NK-92 treated with Interleukin-12 subunit alpha and Interleukin-12 subunit beta, amount 100 ng/mL, for 24 hours (cell line): ENCODE data around the gene ARHGAP40.

ENCODE experiments used
- DNase-seq: peaks from one replicate; lab custom pipeline; 2025; lab: John Stamatoyannopoulos, UW

Gene ARHGAP40

DNA sequence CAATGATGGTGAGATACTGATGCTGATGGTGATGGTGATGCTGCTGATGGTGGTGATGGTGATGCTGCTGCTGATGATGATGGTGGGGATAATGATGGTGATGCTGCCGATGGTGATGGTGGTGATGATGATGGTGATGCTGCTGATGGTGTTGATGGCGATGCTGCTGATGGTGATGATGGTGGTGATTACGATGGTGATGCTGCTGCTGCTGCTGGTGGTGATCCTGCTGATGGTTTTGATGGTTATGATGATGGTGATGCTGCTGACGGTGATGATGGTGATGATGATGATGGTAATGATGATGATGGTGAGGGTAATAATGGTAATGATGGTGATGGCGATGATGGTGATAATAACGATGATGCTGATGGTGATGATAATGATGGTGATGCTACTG is 50.0 kb downstream of the ARHGAP40 start:
- DNase-seq = no peak

DNA sequence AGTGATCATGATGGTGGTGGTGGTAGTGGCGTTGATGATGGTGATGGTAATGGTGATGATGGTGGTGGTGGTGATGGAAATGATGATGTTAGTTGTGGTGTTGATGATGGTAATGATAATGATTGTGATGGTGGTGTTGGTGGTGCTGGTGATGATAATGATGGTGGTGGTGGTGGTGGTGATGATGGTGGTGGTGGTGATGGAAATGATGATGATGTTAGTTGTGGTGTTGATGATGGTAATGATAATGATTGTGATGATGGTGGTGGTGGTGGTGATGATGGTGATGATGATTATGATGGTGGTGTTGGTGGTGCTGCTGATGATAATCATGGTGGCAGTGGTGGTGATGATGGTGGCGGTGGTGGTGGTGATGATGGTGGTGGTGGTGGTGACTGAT is 51.4 kb downstream of the ARHGAP40 start:
- no peak for DNase-seq

GRCh38 chr20:38657390-38657789 is 55.8 kb downstream of the ARHGAP40 start:
- DNase-seq = no peak

DNA sequence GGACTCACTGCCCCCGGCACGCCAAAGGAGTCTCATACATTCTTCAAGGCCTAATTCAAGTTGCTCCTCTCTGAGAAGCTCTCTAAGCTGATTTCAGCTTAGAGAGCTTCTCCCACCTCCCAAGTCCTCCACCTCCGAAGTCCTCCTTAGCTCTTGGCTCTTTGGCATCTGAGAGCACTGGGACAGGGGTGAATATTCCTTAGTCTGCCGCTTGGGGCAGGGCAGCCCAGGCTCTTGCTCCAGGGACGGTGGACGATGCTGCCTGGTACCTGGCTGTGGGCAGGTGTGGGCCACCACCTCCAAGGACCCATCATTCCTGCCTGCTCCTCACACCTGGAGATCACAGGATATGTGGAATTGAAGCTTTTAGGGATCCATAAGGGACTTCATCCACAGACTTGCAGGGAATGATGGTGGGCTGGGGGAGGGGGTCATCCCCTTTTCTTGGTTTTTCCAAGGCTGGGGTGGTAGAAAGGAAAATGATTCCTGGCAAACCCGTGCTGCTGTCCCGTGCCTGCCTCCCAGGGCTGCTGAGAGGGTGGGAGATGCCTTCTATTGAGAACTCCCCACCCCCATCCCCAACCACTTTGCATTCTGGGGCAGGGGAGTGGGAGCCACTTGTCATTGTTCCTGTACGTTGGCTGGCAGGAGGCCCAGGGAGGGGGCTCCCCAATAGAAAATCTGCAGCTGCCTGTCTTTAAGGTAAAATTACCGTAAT is 57.4 kb downstream of the ARHGAP40 start:
- DNase-seq = no peak

DNA sequence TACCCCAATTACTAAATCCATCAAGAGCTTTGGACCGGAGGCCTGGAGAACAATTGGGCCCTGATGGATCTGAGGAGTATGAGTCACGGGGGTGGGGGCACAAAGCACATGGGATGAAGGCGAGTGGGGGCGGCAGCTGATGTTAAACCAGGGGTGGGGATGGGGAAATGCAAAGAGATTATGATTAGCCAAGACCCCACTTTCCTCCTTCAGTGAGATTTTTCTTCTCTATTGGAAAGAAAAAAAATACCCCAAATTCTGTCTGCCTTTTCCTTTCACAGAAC is 57.9 kb downstream of the ARHGAP40 start:
- DNase-seq = no peak

- DNase-seq = no peak
These were observed 58.8 kb downstream of the ARHGAP40 start for GRCh38 chr20:38660429-38660828.

- DNase-seq = no peak
These were observed 62.1 kb downstream of the ARHGAP40 start for GRCh38 chr20:38663660-38664059.

GRCh38 chr20:38664284-38664683 is 62.7 kb downstream of the ARHGAP40 start:
- no peak for DNase-seq

DNA sequence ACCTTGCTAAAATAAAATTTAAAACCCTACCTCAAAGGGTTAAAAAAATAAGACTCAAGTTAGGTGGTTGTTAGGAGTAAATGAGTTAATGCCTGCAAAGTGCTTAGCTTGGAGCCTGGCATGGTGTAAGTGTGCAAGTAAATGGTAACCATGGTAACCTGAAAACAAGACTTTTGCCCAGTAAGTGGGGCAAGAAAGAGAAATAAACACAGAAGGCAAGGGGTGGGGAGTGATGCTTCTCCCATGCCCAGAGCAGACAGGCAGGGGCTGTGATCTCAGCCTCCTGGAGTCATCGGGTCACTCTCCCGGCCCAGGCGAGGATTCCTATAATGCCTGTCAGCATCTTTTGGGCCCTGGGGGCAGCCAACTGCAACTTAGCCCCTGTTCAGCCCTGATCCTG is 63.5 kb downstream of the ARHGAP40 start:
- no peak for DNase-seq

- DNase-seq = no peak
These were observed 64.1 kb downstream of the ARHGAP40 start for GRCh38 chr20:38665506-38666285.

- DNase-seq = no peak
These were observed 65.9 kb downstream of the ARHGAP40 start for GRCh38 chr20:38667417-38667956.

GRCh38 chr20:38669688-38670087 is 68.1 kb downstream of the ARHGAP40 start:
- DNase-seq = no peak

GRCh38 chr20:38670786-38671185 is 69.2 kb downstream of the ARHGAP40 start:
- DNase-seq = no peak

- no peak for DNase-seq
These were observed 69.6 kb downstream of the ARHGAP40 start for GRCh38 chr20:38671186-38671585.

DNA sequence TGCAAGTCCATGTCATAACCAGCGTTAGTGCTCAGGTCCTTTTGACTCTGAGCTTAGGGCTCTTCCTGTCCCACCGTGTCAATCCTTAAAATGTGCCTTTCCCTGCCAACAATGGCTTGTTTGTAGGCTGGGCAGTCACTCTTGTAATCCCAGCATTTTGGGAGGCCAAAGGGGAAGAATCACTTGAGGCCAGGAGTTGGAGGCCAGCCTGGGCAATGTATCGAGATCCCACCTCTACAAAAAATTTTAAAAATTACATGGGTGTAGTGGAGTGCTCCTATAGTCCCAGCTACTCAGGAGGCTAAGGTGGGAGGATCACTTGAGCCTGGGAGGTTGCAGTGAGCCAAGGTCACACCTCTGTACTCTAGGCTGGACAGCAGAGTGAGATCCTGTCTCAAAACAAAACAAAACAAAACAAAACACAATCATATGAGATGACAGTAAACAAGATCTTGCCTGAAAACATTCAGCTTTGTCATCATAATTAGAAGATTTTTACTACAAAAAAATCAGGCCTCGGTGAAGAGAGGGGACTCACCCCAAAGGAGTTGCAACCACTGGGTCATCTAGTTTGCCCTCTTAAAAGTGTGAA is 70.2 kb downstream of the ARHGAP40 start:
- no peak for DNase-seq

- DNase-seq = no peak
These were observed 70.9 kb downstream of the ARHGAP40 start for GRCh38 chr20:38672504-38672903.

DNA sequence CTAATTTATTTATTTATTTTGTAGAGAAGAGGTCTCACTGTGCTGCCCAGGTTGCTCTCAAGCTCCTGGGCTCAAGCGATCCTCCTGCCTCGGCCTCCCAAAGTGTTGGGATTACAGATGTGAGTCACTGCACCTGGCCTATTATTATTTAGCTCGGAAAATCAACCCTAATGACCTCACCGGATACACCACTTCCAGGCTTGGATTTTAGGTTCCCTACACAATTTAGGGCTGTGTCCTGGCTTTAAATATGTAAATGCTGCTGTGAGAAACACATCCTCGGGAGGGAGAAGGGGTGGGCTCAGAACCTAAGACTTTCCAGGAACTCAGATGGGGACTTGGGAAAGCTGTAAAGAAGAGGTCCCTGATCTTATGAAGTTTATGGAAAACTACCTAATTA is 71.7 kb downstream of the ARHGAP40 start:
- no peak for DNase-seq

DNA sequence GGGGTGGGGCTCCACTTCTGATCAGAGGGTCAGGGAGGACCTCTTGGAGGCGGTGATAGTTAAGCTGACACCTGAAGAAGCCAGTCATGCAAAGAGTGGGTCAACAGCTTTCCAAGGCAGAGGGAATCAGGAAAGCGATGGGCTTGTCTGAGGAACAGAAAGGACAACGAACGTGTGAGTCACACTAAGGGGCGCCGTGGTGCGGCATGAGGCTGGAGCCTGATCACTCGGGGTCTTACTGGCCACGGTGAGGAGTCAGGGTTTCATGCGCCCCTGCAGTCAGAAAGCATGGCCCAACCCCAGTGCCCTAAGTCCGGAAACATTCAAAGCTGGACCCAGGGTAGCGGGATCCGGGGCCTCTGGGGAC is 72.1 kb downstream of the ARHGAP40 start:
- DNase-seq = no peak

DNA sequence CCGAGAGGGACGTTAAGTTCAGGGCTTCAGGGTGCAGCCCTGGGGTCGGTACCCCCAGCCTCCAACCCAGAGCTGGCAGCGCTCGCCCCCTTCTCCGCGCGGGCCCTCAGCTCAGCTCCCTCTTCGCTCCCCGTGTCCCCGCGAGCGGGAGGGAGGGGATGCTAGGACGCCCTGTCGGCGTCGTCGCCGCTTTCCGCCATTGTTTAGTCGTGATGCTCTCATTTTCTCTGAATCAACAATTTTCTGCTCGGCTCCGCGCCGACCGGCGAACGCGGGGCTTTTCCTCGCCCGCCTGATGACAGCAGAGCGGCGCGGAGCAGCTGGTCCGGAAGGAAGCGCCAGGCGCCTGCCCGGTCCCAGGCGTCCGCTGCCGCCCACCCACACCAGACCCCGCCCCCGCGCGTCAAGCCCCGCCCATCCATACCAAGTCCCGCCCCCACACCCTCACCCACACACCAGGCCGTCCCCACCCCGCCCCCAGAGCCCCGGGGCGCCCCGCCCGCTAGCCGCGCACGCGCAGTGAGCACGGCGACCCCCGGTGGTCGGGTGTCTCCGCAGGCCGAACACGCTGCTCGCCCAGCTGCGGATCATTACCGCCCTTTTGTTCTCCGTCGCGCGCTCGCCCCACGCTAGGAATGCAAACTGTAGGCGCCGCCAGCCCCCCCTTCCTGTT is 72.6 kb downstream of the ARHGAP40 start:
- no peak for DNase-seq

GRCh38 chr20:38674765-38675133 is 73.1 kb downstream of the ARHGAP40 start:
- no peak for DNase-seq

DNA sequence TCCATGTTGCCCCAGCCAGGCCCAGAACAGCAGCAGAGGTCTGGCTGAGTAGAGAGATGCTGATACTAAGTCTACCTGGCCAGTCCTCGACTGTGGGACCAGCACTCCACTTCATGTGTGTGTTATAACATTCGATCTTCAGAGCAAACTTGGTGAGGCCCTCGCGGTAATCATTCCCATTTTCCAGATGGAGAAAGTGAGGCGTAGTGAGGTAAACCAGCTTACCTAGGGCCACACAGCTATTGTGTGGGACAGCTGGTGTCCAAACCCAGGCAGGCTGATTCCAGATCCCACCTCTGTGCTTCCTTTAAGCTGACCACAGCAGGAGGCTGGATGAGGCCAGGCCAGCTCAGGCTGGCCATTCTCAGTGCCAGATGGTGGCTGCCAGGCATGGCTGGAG is 75.0 kb downstream of the ARHGAP40 start:
- DNase-seq = no peak

DNA sequence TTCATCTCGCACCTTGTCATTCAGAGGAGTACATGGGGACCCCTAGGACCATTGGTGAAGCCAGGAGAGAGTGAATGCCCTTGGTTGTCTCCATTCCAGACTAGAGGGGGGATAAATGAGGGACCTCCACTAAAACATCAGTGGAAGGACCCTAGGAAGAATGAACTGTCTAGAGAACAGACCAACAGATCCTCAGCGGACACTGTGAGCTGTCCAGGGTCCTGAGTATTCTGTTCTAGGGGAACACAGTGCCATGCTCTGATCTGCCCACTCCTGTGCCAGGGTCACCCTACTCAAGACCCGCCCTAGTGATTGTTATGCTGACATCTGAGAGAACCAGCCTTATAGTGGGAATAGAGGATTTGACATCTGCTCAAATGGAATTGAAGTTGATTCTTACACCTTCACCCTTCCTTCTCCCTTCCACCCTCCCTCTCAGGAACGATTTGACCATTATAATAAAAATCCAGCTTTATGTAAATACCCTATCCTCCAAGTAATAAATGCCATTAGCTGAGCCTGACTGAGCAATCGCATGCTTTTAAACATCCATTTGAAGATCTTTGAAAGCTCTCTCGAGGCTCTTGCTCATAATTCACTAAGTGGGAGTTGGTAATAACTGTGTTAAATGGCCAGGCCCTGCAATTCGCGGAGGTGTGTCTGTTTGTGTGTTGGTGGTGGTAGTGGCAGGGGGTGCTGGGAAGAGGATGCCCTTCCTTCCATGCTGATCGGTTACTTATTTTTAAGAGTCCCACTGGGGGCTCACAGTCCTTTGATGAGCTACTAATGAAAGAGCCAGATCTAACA is 79.1 kb downstream of the ARHGAP40 start:
- DNase-seq = no peak
